Esophagus squamous epithelium (tissue), 4 donors: ENCODE measurements around the gene FUT2.

Experiments
- POLR2A ChIP-seq, 4 donors: fragments of 450-650 bp; IDR thresholded peaks; one replicate each; pipeline ENCODE4 v1.6.1; 2017; ENCODE audit warnings: antibody characterized with exemption in 4 of 4, mild to moderate bottlenecking in 4 of 4, moderate library complexity in 3 of 4
- TF ChIP-seq, protein P1 (sequence below), 6 experiments: fragments of 450-650 bp in 4 of 6; fragments of 200-600 bp in 2 of 6; sonication (generic) in 2 of 6; IDR thresholded peaks; one replicate each; pipeline ENCODE4 v1.5.1; 2016 to 2019; ENCODE audit warnings: antibody characterized with exemption in 6 of 6, mild to moderate bottlenecking in 4 of 6, moderate library complexity in 4 of 6

DNA sequence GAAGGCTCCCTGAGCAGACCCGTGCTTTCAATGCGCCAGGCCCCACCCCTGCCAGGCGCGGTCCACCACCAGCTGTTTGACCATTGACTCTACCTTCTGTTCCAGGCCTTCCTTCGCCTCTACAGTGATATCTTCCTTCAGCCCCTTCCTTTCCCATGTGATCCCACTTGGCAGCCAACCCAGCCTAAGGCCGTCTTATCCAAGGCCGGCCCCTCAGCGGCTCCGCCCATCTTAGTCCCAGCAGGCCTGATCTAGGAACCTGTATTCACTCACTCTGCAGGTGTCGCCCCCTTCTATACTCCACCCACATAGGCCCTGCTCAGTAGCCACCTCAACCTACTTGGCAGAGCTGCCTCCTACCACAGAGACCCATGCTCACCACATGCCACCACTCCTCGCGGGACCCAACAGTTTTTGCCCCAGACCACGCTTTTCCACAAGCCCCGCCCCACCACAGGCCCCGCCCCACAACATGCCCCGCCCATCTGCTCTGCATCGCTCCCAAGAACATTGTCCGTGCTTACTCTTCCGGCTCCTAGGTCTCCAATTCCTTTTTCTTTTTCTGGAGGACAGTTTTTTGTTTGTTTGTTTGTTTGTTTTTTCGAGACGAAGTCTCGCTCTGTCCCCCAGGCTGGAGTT is 41.7 kb downstream of the FUT2 start:
- TF ChIP-seq, protein P1, sequence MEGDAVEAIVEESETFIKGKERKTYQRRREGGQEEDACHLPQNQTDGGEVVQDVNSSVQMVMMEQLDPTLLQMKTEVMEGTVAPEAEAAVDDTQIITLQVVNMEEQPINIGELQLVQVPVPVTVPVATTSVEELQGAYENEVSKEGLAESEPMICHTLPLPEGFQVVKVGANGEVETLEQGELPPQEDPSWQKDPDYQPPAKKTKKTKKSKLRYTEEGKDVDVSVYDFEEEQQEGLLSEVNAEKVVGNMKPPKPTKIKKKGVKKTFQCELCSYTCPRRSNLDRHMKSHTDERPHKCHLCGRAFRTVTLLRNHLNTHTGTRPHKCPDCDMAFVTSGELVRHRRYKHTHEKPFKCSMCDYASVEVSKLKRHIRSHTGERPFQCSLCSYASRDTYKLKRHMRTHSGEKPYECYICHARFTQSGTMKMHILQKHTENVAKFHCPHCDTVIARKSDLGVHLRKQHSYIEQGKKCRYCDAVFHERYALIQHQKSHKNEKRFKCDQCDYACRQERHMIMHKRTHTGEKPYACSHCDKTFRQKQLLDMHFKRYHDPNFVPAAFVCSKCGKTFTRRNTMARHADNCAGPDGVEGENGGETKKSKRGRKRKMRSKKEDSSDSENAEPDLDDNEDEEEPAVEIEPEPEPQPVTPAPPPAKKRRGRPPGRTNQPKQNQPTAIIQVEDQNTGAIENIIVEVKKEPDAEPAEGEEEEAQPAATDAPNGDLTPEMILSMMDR (IDR thresholded peaks at IDR 0.05) = no peak
- no peak for TF ChIP-seq POLR2A (IDR thresholded peaks at IDR 0.05)
